CD14-positive monocyte (primary cell): ENCODE measurements around the gene DPYD. TPM values are rescaled to one million over a fixed set of nuclear protein-coding genes. Genes with fewer than 3 reads are reported as not detected.

Experiments used
- DNase-seq, 3 donors: peaks; one replicate each; pipeline ENCODE4 v3.0.0-alpha.2; 2011 to 2022
- H2AFZ ChIP-seq: 2 replicates; pipeline ENCODE4 v1.6.0; 2012; ENCODE audit warnings: mild to moderate bottlenecking, low read depth, low read length, inconsistent platforms; ENCODE audit not compliant: insufficient read depth, poor library complexity, severe bottlenecking
- H3K27ac ChIP-seq, 2 donors: 1 replicate in 1 of 2; 2 replicates in 1 of 2; pipeline ENCODE4 v1.5.1; 2012 to 2013; ENCODE audit warnings: low read length in 2 of 2, control low read depth in 1 of 2, inconsistent platforms in 1 of 2, low read depth in 1 of 2, mild to moderate bottlenecking in 1 of 2
- H3K27me3 ChIP-seq, 2 donors: one replicate each; pipeline versions ENCODE4 v1.6.0 to v1.6.1; 2011 to 2013; ENCODE audit warnings: low read length in 2 of 2; ENCODE audit not compliant: control insufficient read depth in 2 of 2, insufficient read depth in 2 of 2
- H3K36me3 ChIP-seq, 2 donors: replicated peaks in 1 of 2; 1 replicate in 1 of 2; 2 replicates in 1 of 2; pipeline versions ENCODE4 v1.5.1 to v1.6.1; 2012 to 2013; ENCODE audit warnings: low read length in 2 of 2, control low read depth in 1 of 2, inconsistent platforms in 1 of 2, mild to moderate bottlenecking in 1 of 2; ENCODE audit not compliant: insufficient read depth in 2 of 2, control insufficient read depth in 1 of 2
- H3K4me1 ChIP-seq, 2 donors: 1 replicate in 1 of 2; 2 replicates in 1 of 2; pipeline versions ENCODE4 v1.5.1 to v1.6.1; 2012 to 2013; ENCODE audit warnings: low read length in 2 of 2, control low read depth in 1 of 2, inconsistent platforms in 1 of 2, mild to moderate bottlenecking in 1 of 2, moderate library complexity in 1 of 2; ENCODE audit not compliant: insufficient read depth in 2 of 2, control insufficient read depth in 1 of 2
- H3K4me2 ChIP-seq: replicated peaks from 2 replicates; pipeline ENCODE3; 2012; ENCODE audit warnings: low read length, moderate library complexity, mild to moderate bottlenecking; ENCODE audit not compliant: poor library complexity, severe bottlenecking; ENCODE audit errors: extremely low read depth
- H3K4me3 ChIP-seq, 3 experiments: fragments of 200-600 bp in 1 of 3; sonication (generic) in 1 of 3; replicated peaks in 1 of 3; 1 replicate in 2 of 3; 2 replicates in 1 of 3; pipeline ENCODE4 v1.5.1; 2011 to 2013; ENCODE audit warnings: low read length in 3 of 3, mild to moderate bottlenecking in 3 of 3, control low read depth in 2 of 3, low read depth in 2 of 3, inconsistent platforms in 1 of 3, moderate library complexity in 1 of 3
- H3K79me2 ChIP-seq: 2 replicates; pipeline ENCODE4 v1.6.0; 2012; ENCODE audit warnings: mild to moderate bottlenecking, control low read depth, inconsistent platforms, low read length, moderate library complexity; ENCODE audit not compliant: insufficient read depth
- H3K9ac ChIP-seq: 2 replicates; pipeline ENCODE4 v1.6.0; 2017; ENCODE audit warnings: low read length, mild to moderate bottlenecking; ENCODE audit not compliant: insufficient read depth, poor library complexity, severe bottlenecking
- H3K9me3 ChIP-seq, 2 donors: replicated peaks in 1 of 2; 1 replicate in 1 of 2; 2 replicates in 1 of 2; pipeline versions ENCODE4 v1.5.1 to v1.6.1; 2012 to 2013; ENCODE audit warnings: low read length in 2 of 2, control low read depth in 1 of 2; ENCODE audit not compliant: control insufficient read depth in 1 of 2, insufficient read depth in 1 of 2
- H4K20me1 ChIP-seq: 2 replicates; pipeline ENCODE4 v1.6.0; 2012; ENCODE audit warnings: mild to moderate bottlenecking, low read length, control low read depth, moderate library complexity; ENCODE audit not compliant: insufficient read depth
- H3K27ac Mint-ChIP-seq, 7 donors: one replicate each; pipeline ENCODE4 v1.8.0; 2020; ENCODE audit warnings: mild to moderate bottlenecking in 7 of 7, mixed read lengths in 7 of 7, moderate library complexity in 6 of 7, inconsistent platforms in 2 of 7
- H3K27me3 Mint-ChIP-seq, 3 donors: one replicate each; pipeline ENCODE4 v1.8.0; 2021 to 2022; ENCODE audit warnings: low read depth in 3 of 3, mild to moderate bottlenecking in 3 of 3, mixed read lengths in 3 of 3, moderate library complexity in 3 of 3, inconsistent platforms in 1 of 3
- H3K36me3 Mint-ChIP-seq, 2 donors: one replicate each; pipeline ENCODE4 v1.8.0; 2020; ENCODE audit warnings: mixed read lengths in 2 of 2, inconsistent platforms in 1 of 2, mild to moderate bottlenecking in 1 of 2
- H3K4me1 Mint-ChIP-seq: one replicate; pipeline ENCODE4 v1.8.0; 2020; ENCODE audit warnings: mild to moderate bottlenecking, mixed read lengths
- H3K4me3 Mint-ChIP-seq, 2 donors: one replicate each; pipeline ENCODE4 v1.8.0; 2020; ENCODE audit warnings: mild to moderate bottlenecking in 2 of 2, mixed read lengths in 2 of 2, moderate library complexity in 1 of 2
- H3K9me3 Mint-ChIP-seq, 7 donors: one replicate each; pipeline ENCODE4 v1.8.0; 2020 to 2022; ENCODE audit warnings: mixed read lengths in 7 of 7, mild to moderate bottlenecking in 6 of 7, moderate library complexity in 6 of 7, inconsistent platforms in 2 of 7
- WGBS: methylation state at CpG from one replicate; pipeline ENCODE4 v1.1.5; 2013; ENCODE audit warnings: missing lambda C conversion rate; ENCODE audit not compliant: insufficient coverage; 5-methylcytosine and 5-hydroxymethylcytosine counted together
- intact Hi-C, 2 donors: fragments of 100-400 bp; cut with micrococcal nuclease; formaldehyde crosslinking; loops; one replicate each; pipeline versions ENCODE4 v1.15.0 to v1.15.1; 2023
- polyA plus RNA-seq, 3 donors: library from polyadenylated mRNA; depleted of rRNA in 1 of 3; unstranded in 2 of 3; stranded (reverse) in 1 of 3; fragments of 300-500 nt in 2 of 3; fragments of >200 nt in 1 of 3; fragmentation: Illumina TruSeq in 2 of 3; gene quantifications; 1 replicate in 2 of 3; 2 replicates in 1 of 3; pipeline ENCODE4 v1.2.3, GENCODE V29; 2012 to 2021
- TF ChIP-seq, protein P1 (sequence below): fragments of 200-600 bp; IDR thresholded peaks from one replicate; pipeline ENCODE4 v1.8.0; 2022; ENCODE audit warnings: antibody characterized with exemption, mild to moderate bottlenecking

The DPYD gene
- polyA plus RNA-seq, 3 donors = 87.6 to 171 (median 144) TPM

GRCh38 chr1:97461782-97462181, 459.1 kb downstream of the DPYD start:
- H3K4me1 Mint-ChIP-seq = peaks cover 15% of the 10 kb centered on the region
- Histone ChIP-seq H3K27ac (peak overlapping the region in 1 of 2 donors; percentile 27), H3K9me3 (no peaks in the 10 kb centered on the region), H3K4me2 (no peak overlapping the region), H3K27me3 (no peaks in the 10 kb centered on the region), H3K79me2 (no peaks in the 10 kb centered on the region), H3K36me3 (peaks cover 9 to 44% of the 10 kb centered on the region in 2 donors), H3K9ac (no peak overlapping the region), H4K20me1 (peaks cover 83% of the 10 kb centered on the region), H3K4me1 (peaks cover 0 to 14% of the 10 kb centered on the region in 2 donors), H3K4me3 (no peak overlapping the region), H2AFZ (no peak overlapping the region)
- H3K4me3 Mint-ChIP-seq = no peak overlapping the region
- TF ChIP-seq, protein P1, sequence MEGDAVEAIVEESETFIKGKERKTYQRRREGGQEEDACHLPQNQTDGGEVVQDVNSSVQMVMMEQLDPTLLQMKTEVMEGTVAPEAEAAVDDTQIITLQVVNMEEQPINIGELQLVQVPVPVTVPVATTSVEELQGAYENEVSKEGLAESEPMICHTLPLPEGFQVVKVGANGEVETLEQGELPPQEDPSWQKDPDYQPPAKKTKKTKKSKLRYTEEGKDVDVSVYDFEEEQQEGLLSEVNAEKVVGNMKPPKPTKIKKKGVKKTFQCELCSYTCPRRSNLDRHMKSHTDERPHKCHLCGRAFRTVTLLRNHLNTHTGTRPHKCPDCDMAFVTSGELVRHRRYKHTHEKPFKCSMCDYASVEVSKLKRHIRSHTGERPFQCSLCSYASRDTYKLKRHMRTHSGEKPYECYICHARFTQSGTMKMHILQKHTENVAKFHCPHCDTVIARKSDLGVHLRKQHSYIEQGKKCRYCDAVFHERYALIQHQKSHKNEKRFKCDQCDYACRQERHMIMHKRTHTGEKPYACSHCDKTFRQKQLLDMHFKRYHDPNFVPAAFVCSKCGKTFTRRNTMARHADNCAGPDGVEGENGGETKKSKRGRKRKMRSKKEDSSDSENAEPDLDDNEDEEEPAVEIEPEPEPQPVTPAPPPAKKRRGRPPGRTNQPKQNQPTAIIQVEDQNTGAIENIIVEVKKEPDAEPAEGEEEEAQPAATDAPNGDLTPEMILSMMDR = no peak
- peak overlapping the region in 2 of 7 donors; percentile 12 to 34 for H3K27ac Mint-ChIP-seq
- DNase-seq = peak in 1 of 3 donors; percentile 3
- peaks cover 32 to 57% of the 10 kb centered on the region in 2 donors for H3K36me3 Mint-ChIP-seq
- no peaks in the 10 kb centered on the region for H3K27me3 Mint-ChIP-seq
- intact Hi-C loops = no loop called here
- peaks cover 0 to 6% (median 0%) of the 10 kb centered on the region in 7 donors for H3K9me3 Mint-ChIP-seq

- Mint-ChIP-seq H3K4me3 (no peak overlapping the region), H3K4me1 (peaks cover 14% of the 10 kb centered on the region), H3K27ac (no peak overlapping the region), H3K9me3 (peaks cover 0 to 1% (median 0%) of the 10 kb centered on the region in 7 donors), H3K36me3 (peaks cover 22 to 43% of the 10 kb centered on the region in 2 donors), H3K27me3 (no peaks in the 10 kb centered on the region)
- Histone ChIP-seq H3K4me3 (no peak overlapping the region), H3K27ac (no peak overlapping the region), H3K4me2 (no peak overlapping the region), H3K79me2 (no peaks in the 10 kb centered on the region), H3K27me3 (no peaks in the 10 kb centered on the region), H3K9ac (no peak overlapping the region), H3K9me3 (no peaks in the 10 kb centered on the region), H3K36me3 (peaks cover 6 to 26% of the 10 kb centered on the region in 2 donors), H3K4me1 (peaks cover 0 to 14% of the 10 kb centered on the region in 2 donors), H2AFZ (no peak overlapping the region), H4K20me1 (peaks cover 75% of the 10 kb centered on the region)
- intact Hi-C loops = no loop called here
- 100% methylated on average over 2 of the region's 7 CpGs for WGBS
- DNase-seq = no peak
- TF ChIP-seq, protein P1 = no peak
Measured at GRCh38 chr1:97457446-97458089, 463.3 kb downstream of the DPYD start.
